ENCODE data around the gene TTLL3. TPM values are rescaled to one million over a fixed set of nuclear protein-coding genes. Genes with fewer than 3 reads are reported as not detected.
A peak's percentile ranks its signal among the peaks of the same experiment; 100 is the strongest.

TTLL3 gene
- total RNA-seq, 1 donor from 2014 or later, result 37.3 TPM

DNA sequence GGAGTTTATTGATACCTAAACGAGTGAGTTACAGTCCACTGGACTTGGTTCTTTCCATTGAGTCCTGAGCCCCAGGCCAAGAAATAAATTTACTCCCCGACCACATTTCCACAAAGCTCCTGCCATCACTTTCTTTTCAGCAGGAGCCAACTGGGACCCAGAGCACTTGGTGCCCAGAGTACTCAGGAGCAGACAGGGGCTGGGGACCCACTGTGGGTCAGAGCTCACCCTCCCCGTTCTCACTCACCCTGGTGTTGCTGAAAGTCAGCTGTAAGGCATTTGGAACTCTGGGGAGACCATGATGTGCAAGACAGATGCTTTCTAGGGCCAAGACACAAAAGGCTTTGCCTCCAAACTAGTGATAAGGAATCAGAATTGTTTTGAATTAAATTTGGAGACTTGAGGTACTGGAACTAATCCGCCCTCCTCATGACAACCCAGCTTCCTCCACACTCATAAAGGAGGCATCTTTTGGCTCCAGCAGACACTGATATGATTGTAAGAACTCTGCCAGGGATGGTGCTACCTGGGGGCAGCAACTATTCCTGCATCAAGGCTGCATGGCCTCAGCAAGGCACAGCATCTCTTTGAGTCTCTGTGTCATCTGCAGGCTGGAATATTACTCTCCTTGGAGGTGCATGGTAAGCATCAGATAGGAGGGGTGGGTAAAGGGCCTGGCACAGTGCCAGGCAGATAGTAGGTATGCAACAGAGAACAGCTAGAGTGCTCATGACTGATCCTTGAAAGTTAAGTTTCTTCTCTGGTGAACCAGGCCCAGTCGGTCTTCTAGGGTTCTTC is 33.0 kb upstream of the TTLL3 start:
- H3K27me3 ChIP-seq, result no peaks in the 10 kb centered on the region
- intact Hi-C loops (cut with DNase I), result no loop called here
- no peak overlapping the region for H3K4me3 ChIP-seq
- H3K36me3 ChIP-seq, result peaks cover 20% of the 10 kb centered on the region
- DNase-seq (no peak), ATAC-seq (peak; percentile 20)
- peaks cover 21% of the 10 kb centered on the region for H3K4me1 ChIP-seq
- H3K27ac ChIP-seq, result no peak overlapping the region
- TF ChIP-seq, protein P1, sequence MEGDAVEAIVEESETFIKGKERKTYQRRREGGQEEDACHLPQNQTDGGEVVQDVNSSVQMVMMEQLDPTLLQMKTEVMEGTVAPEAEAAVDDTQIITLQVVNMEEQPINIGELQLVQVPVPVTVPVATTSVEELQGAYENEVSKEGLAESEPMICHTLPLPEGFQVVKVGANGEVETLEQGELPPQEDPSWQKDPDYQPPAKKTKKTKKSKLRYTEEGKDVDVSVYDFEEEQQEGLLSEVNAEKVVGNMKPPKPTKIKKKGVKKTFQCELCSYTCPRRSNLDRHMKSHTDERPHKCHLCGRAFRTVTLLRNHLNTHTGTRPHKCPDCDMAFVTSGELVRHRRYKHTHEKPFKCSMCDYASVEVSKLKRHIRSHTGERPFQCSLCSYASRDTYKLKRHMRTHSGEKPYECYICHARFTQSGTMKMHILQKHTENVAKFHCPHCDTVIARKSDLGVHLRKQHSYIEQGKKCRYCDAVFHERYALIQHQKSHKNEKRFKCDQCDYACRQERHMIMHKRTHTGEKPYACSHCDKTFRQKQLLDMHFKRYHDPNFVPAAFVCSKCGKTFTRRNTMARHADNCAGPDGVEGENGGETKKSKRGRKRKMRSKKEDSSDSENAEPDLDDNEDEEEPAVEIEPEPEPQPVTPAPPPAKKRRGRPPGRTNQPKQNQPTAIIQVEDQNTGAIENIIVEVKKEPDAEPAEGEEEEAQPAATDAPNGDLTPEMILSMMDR (IDR thresholded peaks at IDR 0.05), result no peak
- no peaks in the 10 kb centered on the region for H3K9me3 ChIP-seq

DNA sequence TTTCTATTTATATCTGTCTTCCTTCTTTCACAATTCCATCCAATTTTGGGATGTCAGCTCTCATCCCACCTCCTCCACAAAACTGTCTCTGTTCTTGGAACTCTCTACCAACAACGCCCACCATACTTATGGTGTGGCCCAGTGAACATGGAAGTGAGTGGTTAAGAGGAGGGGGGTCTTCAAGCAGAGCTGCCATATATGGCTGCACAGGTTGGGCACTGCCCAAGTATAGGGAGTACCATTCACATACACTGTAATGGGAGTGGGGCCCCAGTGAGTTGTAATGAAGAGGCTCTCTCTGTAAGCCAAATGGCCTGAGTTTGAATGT is 32.4 kb upstream of the TTLL3 start:
- intact Hi-C loops (cut with DNase I), result no loop called here
- TF ChIP-seq, protein P1 (IDR thresholded peaks at IDR 0.05), result no peak
- H3K4me3 ChIP-seq, result no peak overlapping the region
- peak; percentile 19 for ATAC-seq
- no peak for DNase-seq
- H3K27me3 ChIP-seq, result no peaks in the 10 kb centered on the region
- H3K27ac ChIP-seq, result no peak overlapping the region
- peaks cover 21% of the 10 kb centered on the region for H3K4me1 ChIP-seq
- H3K36me3 ChIP-seq, result peaks cover 26% of the 10 kb centered on the region
- H3K9me3 ChIP-seq, result no peaks in the 10 kb centered on the region

DNA sequence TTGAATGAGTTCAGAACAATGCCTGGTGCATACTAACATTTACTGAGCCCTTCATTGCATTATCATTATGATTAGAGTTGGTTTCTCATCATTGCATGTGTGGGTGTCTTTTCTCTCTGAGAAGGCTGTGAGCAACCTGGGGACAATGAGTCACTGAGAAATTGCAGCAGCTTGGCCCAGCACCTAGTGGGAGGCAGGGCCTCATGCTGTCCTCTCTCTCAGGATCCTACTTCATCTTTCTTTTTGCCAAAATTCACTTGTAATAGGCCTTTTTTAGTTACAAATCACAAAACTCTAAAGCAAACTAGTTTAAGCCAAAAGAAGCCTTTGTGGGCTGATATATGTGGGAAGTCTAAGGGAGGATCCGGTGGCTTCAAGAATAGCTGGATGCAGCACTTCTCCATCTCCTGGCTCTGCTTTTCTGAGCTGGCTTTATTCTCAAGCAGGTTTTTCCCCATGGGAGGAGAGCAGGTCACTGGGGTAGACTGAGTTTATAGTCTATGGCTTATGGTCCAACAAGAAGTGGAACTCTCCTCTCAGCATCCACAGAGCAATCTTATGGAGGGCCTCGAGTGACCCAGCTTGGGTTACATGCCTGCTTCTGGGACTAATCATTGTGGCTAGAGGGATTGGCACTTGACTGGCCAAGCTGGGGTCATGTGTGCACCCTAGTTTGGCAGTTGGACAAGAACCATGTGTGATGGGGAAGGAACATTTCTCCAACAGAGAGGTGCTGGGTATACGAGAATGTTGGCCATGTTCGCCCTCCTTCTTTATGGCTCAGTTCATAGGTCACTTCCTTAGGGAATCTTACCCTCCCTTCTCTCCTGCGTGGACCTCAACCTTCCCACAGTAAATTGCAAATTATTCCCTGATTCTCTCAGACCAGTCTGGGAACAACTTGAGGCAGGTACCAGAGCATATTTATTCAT is 31.7 kb upstream of the TTLL3 start:
- intact Hi-C loops (cut with DNase I), result no loop called here
- DNase-seq, result no peak
- Histone ChIP-seq H3K4me3 (no peak overlapping the region), H3K27ac (no peak overlapping the region), H3K27me3 (no peaks in the 10 kb centered on the region), H3K9me3 (no peaks in the 10 kb centered on the region), H3K36me3 (peaks cover 33% of the 10 kb centered on the region), H3K4me1 (peaks cover 21% of the 10 kb centered on the region)
- TF ChIP-seq, protein P1 (IDR thresholded peaks at IDR 0.05), result no peak
- ATAC-seq, result peak; percentile 48

DNA sequence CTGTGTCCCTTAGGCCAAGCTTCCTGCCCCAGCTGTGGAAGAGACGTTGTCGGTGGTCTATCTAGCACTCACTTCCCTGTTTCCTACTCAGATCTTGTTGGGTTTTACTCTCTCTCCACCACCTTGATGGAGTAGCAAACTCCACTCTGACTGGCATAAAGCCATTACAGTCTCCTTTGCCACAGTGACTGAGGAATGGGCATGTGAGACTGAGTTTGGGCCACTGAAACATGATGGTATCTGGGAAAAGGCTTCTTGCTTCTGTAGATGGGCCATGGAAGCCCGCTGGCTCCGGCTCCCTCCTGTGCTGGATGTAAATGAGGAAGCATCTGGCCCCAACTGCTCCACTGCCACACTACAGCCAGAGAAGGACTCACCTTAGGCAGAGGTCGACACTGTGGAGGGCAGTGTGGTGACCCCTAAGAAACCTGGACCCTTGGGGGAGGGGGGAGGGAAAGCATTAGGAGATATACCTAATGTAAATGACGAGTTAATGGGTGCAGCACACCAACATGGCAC is 30.9 kb upstream of the TTLL3 start:
- Histone ChIP-seq H3K4me1 (peaks cover 21% of the 10 kb centered on the region), H3K27ac (no peak overlapping the region), H3K27me3 (no peaks in the 10 kb centered on the region), H3K9me3 (no peaks in the 10 kb centered on the region), H3K36me3 (peaks cover 40% of the 10 kb centered on the region), H3K4me3 (no peak overlapping the region)
- TF ChIP-seq, protein P1 (IDR thresholded peaks at IDR 0.05), result no peak
- intact Hi-C loops (cut with DNase I), result no loop called here
- peak; percentile 5 for ATAC-seq
- DNase-seq, result no peak

DNA sequence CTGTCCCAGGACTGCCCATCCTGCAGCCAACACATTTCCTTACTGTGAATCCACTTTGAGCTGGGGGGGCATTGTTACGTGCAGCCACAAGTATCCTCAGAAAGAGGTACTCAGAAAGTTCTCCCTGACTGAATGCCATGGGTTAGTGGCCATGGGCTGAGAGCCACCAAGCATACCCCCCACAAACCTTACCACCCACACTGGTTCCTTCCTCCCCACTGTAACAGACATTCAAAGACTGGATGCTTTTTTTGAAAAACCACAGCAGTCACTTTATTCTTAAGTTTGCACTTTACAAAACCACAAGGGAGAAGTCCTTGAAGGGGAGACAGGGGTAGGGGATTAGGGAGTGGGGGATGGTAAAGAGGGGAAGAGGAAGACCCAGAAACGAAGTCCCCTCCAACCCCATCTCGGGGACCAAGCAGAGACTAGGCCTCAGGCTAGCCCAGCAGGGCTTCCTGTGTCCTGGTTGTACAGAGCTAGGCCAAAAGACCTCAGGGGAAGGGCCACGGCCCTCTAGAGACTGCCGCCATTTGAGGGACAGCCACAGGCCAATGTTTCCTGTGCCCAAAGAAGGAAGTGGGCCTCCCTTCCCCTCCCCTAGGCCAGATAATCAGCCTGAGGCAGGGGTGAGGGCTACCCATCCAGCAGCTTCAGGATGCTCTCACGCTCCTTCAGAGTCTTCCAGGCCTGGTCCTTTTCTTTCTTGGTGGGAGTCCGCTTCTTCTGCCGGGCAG is 30.2 kb upstream of the TTLL3 start:
- no peaks in the 10 kb centered on the region for H3K27me3 ChIP-seq
- H3K4me1 ChIP-seq, result peaks cover 21% of the 10 kb centered on the region
- no peak overlapping the region for H3K4me3 ChIP-seq
- peak overlapping the region; percentile 74 for H3K27ac ChIP-seq
- ATAC-seq, result peak; percentile 70
- no peak for DNase-seq
- intact Hi-C loops (cut with DNase I), result no loop called here
- peaks cover 48% of the 10 kb centered on the region for H3K36me3 ChIP-seq
- no peaks in the 10 kb centered on the region for H3K9me3 ChIP-seq
- TF ChIP-seq, protein P1 (IDR thresholded peaks at IDR 0.05), result no peak

Data from upper lobe of right lung (tissue), 1 donor.